IPS-NIHi7 (cell line): Measurements from ENCODE around the gene STAT6.
A peak's percentile ranks its signal among the peaks of the same experiment; 100 is the strongest.
"Not testable (repeated sequence)": the region's sequence is repeated elsewhere in the genome, so short reads cannot be mapped to it uniquely, and the experiment has no call there.

Source experiments
- DNase-seq: peaks from one replicate; pipeline ENCODE4 v3.0.0; 2012; ENCODE audit warnings: mixed read lengths; ENCODE audit errors: extremely low spot score

Gene STAT6

DNA sequence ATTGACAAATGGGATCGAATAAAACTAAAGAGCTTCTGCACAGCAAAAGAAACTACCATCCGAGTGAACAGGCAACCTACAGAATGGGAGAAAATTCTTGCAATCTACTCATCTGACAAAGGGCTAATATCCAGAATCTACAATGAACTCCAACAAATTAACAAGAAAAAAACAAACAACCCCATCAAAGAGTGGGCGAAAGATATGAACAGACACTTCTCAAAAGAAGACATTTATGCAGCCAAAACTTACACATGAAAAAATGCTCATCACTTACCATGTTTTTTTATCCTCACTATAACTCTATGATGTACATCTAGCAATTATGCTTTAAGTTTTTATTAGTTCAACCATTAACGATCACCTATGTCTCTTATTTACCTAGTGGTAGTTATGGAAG is 57.3 kb downstream of the STAT6 start:
- not testable (repeated sequence) for DNase-seq

DNA sequence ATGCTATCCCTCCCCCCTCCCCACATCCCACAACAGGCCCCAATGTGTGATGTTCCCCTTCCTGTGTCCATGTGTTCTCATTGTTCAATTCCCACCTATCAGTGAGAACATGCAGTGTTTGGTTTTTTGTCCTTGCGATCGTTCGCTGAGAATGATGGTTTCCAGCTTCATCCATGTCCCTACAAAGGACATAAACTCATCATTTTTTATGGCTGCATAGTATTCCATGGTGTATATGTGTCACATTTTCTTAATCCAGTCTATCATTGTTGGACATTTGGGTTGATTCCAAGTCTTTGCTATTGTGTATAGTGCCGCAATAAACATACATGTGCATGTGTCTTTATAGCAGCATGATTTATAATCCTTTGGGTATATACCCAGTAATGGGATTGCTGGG is 58.0 kb downstream of the STAT6 start:
- not testable (repeated sequence) for DNase-seq

DNA sequence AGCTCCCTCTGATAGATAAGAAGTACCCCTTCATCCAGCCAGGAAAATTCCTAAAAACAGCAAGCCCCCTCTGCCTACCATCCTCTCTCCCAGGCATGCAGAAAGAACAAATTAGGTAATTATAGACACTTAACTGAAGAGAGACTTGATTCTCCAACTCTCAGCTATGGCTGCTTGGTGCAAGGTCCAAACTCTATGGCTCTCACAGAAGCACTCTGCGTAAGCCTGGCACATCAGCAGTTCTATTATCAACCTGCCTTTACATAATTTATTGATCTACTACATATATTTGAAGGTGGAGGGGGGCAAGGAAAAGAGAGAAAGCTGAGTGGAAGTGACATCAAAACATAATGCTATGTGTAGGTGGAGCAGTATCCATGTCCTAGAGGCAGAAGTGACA is 60.2 kb downstream of the STAT6 start:
- DNase-seq = no peak

DNA sequence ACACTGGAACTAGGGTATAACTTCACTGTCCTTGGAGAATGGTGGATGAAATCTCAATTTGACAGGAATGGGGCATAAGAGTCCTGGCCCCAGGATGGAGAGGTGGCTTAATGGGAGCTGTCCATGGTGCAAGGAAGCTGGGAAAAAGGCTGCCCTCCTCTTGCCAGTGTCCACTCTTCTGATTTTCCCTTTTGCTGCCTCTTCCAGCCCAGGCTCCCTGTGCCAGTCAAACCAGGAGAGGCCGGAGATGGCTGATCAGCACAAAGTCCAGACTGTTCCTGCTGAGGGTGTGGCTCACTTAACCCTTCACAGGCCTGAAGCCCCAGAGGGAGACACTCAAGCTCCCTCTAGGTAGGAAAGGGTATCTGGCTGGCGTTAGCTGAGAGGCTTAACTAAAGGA is 61.3 kb downstream of the STAT6 start, which contains the start of gene MYO1A:
TSS of gene MYO1A (minus strand) at position 240 of the 400 bp plus-strand sequence. CDS start 1,806 bp downstream, outside the sequence.
- DNase-seq = peak; percentile 72

DNA sequence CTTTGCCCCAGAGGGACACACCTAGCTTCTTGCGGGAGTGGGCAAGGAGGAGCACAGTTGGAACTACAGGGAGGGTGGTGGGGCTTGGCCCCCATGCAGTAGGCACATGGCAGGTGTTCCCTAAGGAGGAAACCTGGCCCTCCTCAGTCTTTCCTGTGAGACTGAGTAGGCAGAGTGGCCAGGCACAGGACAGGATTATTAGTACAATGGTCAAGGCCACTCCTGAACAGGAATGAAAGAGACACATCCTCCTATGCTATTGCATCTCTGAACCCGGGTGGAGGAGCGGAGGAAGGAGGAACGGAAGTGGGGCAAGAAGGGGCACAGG is 62.1 kb downstream of the STAT6 start:
- no peak for DNase-seq

DNA sequence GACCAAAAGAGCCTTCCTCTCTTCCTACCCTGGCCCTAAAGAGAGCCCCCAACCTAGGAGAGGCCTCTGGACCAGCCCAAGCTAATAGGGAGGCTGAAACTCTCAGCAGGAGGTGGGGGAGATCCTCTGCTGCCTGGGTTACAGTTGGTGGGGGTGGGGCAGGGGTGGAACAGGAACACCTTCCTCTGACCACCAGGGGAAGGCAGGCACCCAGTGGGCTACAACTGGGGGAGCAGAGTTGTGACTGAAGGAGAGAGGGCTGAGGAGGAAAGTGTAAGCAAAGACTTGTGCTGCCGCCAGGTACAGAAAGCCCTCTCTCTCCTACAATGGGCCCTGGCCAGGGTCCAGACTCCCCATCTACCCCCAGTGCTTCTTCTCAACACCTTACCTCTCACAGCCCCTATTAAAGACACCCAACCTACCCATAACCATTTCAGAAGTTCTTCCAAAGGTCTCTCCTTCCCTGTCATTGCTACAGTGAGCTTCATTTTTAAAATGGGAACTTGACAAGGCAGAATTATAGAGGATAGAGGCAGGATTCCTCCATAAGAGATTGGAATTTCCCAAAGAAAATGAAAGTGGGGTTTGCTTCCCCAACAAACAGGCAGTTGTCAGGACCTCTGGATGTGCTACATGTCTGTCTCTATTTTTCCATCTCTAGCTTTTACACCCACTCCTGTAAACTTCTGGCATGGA is 62.6 kb downstream of the STAT6 start:
- no peak for DNase-seq

DNA sequence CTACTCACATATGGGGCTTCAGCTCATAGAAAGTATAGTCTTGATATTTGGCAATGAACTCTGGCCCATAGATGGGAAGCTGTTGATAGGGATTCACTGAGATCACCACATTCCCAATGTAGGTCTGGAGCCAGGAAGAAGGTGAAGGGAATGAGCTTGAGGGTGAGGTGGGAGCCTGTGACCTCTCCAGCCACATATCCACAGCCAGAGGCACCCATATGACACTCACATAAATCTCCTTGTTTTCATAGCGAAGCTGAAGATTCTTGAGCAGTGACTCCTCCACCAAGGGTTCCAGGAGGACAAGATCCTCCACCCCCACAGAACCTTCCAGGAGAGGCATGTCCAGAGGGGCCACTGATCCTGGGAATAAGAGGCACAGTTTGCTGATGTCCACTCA is 63.2 kb downstream of the STAT6 start:
- DNase-seq = no peak

DNA sequence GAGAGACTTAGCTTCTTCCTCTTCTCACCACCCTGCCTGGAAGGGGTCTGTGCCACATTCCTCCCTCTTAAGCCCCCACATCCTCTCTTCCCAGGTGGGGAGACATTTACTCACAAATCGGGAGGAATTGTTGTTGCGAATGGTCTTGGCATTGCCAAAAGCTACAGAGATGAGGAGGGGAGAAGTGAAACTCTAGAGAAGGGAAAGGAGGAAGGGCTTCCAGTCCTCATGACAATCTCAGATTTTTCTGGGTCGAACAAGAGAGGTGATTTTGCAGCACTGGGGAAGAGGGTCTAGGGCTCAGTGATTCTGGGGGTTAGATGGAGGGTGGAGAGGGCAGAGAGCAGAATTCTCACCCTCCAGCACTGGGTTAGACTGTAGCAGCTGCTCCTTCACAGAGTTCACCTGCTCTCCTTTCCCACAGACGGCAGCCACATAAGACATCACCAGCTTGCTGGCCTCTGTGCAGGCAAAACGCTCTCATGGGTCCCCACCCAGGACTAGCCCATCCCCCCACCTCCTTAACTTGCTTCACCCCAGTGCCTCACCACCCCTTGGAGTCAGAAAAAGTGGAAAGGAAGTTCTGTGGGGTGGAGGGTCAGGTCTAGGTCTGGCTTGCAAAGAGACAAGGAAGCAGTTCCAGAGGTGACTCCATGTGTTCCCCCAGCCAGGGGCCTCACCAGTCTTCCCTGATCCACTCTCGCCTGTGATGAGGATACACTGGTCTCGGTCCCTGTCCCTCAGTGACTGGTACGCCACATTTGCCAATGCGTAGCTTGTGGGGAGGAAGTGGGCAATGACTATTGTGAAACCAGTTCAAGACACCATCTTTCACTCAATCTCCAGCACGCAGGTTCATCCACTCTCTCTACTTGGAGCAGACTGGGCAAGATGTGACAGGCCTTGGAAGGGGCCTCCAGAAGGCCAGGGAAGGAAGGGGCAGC is 63.9 kb downstream of the STAT6 start:
- DNase-seq = no peak

DNA sequence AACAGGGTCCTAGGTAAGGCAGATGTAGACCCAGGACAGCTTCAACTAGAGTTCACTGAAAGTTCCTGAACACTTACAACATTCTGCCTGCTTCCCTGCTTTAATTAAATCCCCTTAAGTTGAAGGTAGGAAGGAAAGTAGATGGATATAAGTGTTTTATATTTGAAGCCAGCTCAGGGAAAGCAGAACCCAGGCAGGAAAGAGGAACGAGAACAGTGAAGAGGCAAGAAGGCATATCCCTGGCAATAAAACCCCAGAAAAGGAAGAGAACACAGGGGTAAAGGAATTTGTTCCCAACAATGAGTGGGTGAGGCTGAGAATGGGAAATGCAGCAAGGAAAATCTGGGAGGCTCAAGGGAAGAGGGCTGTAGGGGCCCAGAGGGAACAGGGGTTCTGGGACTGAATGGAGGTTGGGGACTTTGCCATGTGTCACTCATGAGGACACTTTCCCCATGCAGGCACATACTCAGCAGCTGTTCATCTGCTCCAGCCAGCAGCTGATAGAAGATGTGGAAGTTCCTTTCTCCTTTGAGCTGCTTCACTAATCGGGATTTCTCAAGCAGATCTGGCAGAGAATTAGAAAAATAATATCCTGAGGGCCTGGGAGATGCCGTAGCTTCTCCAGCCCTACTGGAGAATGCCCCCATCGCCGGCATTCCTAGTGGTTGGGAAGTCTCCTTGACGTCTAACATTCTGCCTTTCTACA is 64.9 kb downstream of the STAT6 start:
- no peak for DNase-seq
